ENCODE results near the gene TNFAIP8.

- no peak for TF ChIP-seq YY1 (IDR thresholded peaks at IDR 0.05; ENCODE audit: low read depth, low read length)
- no peak for TF ChIP-seq POLR2A (IDR thresholded peaks at IDR 0.05; ENCODE audit: low read depth, low read length)
- TF ChIP-seq BHLHE40 (IDR thresholded peaks at IDR 0.05; ENCODE audit: borderline replicate concordance in 1 of 2, low read depth in 2 of 2, low read length in 1 of 2), result no peak
- no peak for TF ChIP-seq MAX (IDR thresholded peaks at IDR 0.05; ENCODE audit: low read depth, low read length)
- TF ChIP-seq MXI1 (IDR thresholded peaks at IDR 0.05; ENCODE audit: low read depth, low read length), result no peak
- no peak for TF ChIP-seq ATF3 (IDR thresholded peaks at IDR 0.05; ENCODE audit: borderline replicate concordance, extremely low read depth, low read depth, low read length)
- TF ChIP-seq KDM1A (IDR thresholded peaks at IDR 0.05; ENCODE audit: borderline replicate concordance), result no peak
- no peak for TF ChIP-seq REST (IDR thresholded peaks at IDR 0.05; ENCODE audit: low read depth, low read length)
- no peak for TF ChIP-seq JUND (IDR thresholded peaks at IDR 0.05; ENCODE audit: low read depth, low read length)
Observed at GRCh38 chr5:119427060-119427459, 71.2 kb downstream of the TNFAIP8 start.

Measured in GM12878 (cell line).